HAP-1 (cell line): ENCODE results near the gene STX8.

Source experiments
- DNase-seq, 2 experiments: peaks; one replicate each; pipeline ENCODE4 v3.0.0-alpha.2; 2016 to 2020; ENCODE audit warnings: low spot score in 2 of 2
- H3K27me3 ChIP-seq: fragments of 250-450 bp; sonication (Bioruptor Pico); 2 replicates; pipeline ENCODE4 v1.5.1; 2020; ENCODE audit warnings: low read depth, mild to moderate bottlenecking, moderate library complexity
- H3K36me3 ChIP-seq: fragments of 250-450 bp; sonication (Bioruptor Pico); replicated peaks from 2 replicates; pipeline ENCODE4 v1.5.1; 2020; ENCODE audit warnings: mild to moderate bottlenecking
- H3K4me1 ChIP-seq: fragments of 250-450 bp; sonication (Bioruptor Pico); 2 replicates; pipeline ENCODE4 v1.5.1; 2020; ENCODE audit warnings: mild to moderate bottlenecking
- H3K4me3 ChIP-seq: fragments of 250-450 bp; sonication (Bioruptor Pico); 2 replicates; pipeline ENCODE4 v1.5.1; 2020; ENCODE audit warnings: mild to moderate bottlenecking, moderate library complexity
- H3K9me3 ChIP-seq: fragments of 250-450 bp; sonication (Bioruptor Pico); 2 replicates; pipeline ENCODE4 v1.5.1; 2020; ENCODE audit warnings: mild to moderate bottlenecking, moderate library complexity
- in situ Hi-C: fragments of 300-500 bp; cut with MboI; formaldehyde crosslinking; loops from 3 replicates; pipeline ENCODE4 v1.14.3; 2020; ENCODE audit warnings: low sequenced_read_pairs, inconsistent platforms, mixed read lengths

STX8 gene

DNA sequence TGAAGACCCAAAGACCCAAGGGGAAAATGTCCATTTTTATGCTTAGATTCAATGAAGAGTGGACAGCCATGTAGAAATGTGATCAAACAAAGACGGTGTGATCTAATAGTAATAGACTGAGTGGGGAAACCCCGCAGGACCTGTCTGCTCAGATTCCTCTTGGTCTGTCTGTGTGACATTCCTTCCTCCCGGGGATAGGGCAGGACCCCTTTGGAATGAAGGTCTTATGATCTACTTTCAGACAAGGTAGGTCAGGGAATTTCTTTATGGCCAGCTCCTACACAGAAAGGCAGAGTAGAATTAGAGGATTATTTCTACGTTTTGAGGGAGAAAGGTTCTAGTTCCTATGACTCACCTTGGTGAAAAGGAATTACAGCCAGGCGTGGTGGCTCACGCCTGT is 267.6 kb downstream of the STX8 start:
- no peak for DNase-seq

DNA sequence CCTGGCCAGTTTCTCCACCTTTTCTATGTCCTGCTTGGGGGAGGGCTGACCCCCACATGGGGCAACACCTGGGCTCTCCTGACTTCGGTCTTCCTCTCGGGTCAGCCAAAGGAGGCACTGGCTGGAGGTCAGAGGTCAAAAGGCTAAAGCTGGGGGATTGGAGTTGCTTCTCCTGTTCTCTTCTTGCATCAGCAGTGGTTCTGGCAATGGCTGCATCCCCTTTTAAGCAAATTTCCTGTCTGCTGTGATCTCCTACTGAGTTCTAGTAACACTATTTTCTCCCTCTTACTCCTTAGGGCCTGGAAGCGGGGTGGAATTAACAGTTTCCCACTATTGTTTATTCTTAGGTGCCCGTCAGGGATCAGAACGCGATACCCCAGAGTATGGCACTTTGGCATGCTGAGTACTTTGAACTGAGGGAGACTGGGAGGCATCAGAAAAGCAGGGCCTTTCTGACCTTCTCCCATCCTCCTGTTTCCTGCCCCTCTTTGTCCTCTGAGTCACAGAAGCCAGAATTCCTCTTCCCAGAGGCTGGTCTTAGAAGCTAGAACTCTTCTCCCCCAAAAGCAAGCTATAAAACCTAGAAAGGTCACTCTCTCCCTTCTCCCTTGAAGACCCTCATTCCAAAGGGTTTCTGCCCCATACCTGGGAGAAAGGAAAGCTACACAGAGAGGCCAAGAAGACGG is 268.2 kb downstream of the STX8 start:
- Histone ChIP-seq H3K9me3 (no peaks in the 10 kb centered on the region), H3K27me3 (no peaks in the 10 kb centered on the region), H3K36me3 (no peaks in the 10 kb centered on the region), H3K4me1 (no peaks in the 10 kb centered on the region), H3K4me3 (no peak overlapping the region)
- DNase-seq: no peak
- in situ Hi-C loops: no loop called here

More for the DNA sequence above, 267.6 kb downstream of the STX8 start:
- Histone ChIP-seq H3K4me1 (no peaks in the 10 kb centered on the region), H3K4me3 (no peak overlapping the region), H3K27me3 (no peaks in the 10 kb centered on the region), H3K9me3 (no peaks in the 10 kb centered on the region), H3K36me3 (no peaks in the 10 kb centered on the region)
- in situ Hi-C loops: no loop called here

DNA sequence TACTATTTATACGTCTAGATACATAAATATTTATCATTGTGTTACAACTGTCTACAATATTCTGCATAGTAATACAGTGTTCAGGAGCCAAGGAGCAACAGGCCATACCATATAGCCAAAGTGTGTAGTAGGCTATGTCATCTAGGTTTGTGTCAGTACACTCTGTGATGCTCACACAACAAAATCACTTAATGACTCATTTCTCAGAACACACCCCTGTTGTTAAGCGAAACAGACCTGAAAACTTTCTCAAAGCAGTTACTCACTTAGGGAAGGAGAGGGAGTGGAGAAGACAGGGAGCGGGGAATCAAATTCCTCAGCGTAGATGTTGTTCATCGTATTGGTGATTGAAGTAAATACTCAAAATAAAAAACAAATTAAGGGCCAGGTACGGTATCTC is 269.5 kb downstream of the STX8 start:
- in situ Hi-C loops: no loop called here
- DNase-seq: no peak
- no peak overlapping the region for H3K4me3 ChIP-seq

GRCh38 chr17:9299695-9300094 is 275.9 kb downstream of the STX8 start:
- Histone ChIP-seq H3K36me3 (no peaks in the 10 kb centered on the region), H3K4me1 (no peaks in the 10 kb centered on the region), H3K4me3 (no peak overlapping the region), H3K27me3 (no peaks in the 10 kb centered on the region), H3K9me3 (no peaks in the 10 kb centered on the region)
- no peak for DNase-seq
- in situ Hi-C loops: no loop called here

More for the DNA sequence above, 269.5 kb downstream of the STX8 start:
- H3K9me3 ChIP-seq: no peaks in the 10 kb centered on the region
- no peaks in the 10 kb centered on the region for H3K4me1 ChIP-seq
- H3K27me3 ChIP-seq: no peaks in the 10 kb centered on the region
- H3K36me3 ChIP-seq: no peaks in the 10 kb centered on the region

- Histone ChIP-seq H3K27me3 (no peaks in the 10 kb centered on the region), H3K4me1 (no peaks in the 10 kb centered on the region), H3K36me3 (no peaks in the 10 kb centered on the region), H3K9me3 (no peaks in the 10 kb centered on the region), H3K4me3 (no peak overlapping the region)
- in situ Hi-C loops: no loop called here
- no peak for DNase-seq
Observed at GRCh38 chr17:9298776-9299295, 276.8 kb downstream of the STX8 start.

- H3K9me3 ChIP-seq: no peaks in the 10 kb centered on the region
- in situ Hi-C loops: no loop called here
- no peaks in the 10 kb centered on the region for H3K27me3 ChIP-seq
- no peaks in the 10 kb centered on the region for H3K36me3 ChIP-seq
- no peak overlapping the region for H3K4me3 ChIP-seq
- H3K4me1 ChIP-seq: no peaks in the 10 kb centered on the region
- no peak for DNase-seq
Observed at GRCh38 chr17:9298135-9298534, 277.5 kb downstream of the STX8 start.

- H3K4me3 ChIP-seq: no peak overlapping the region
- H3K9me3 ChIP-seq: no peaks in the 10 kb centered on the region
- H3K27me3 ChIP-seq: no peaks in the 10 kb centered on the region
- no peaks in the 10 kb centered on the region for H3K4me1 ChIP-seq
- no peaks in the 10 kb centered on the region for H3K36me3 ChIP-seq
- in situ Hi-C loops: no loop called here
- no peak for DNase-seq
Observed at GRCh38 chr17:9294661-9295210, 280.9 kb downstream of the STX8 start.

DNA sequence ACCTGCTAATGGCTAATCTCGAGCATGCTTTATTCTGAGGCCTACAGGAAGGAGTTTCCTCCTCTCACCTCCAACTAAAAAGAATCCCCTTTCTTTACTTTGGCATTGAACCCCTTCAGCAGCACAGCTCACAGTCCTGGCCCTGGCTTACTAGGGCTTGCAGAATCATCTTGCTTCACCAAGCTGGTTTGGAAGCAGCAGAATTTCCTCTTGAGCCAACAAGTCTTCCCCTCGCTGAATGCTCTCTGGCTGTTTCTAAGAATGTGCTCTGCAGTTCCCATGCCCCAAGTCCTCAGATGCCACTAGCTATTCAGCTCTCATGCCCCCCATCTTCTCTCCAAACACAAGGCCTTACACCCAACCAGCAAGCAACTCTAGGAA is 283.1 kb downstream of the STX8 start:
- no peaks in the 10 kb centered on the region for H3K9me3 ChIP-seq
- H3K36me3 ChIP-seq: no peaks in the 10 kb centered on the region
- H3K27me3 ChIP-seq: no peaks in the 10 kb centered on the region
- DNase-seq: no peak
- H3K4me1 ChIP-seq: no peaks in the 10 kb centered on the region
- in situ Hi-C loops: no loop called here
- H3K4me3 ChIP-seq: no peak overlapping the region

DNA sequence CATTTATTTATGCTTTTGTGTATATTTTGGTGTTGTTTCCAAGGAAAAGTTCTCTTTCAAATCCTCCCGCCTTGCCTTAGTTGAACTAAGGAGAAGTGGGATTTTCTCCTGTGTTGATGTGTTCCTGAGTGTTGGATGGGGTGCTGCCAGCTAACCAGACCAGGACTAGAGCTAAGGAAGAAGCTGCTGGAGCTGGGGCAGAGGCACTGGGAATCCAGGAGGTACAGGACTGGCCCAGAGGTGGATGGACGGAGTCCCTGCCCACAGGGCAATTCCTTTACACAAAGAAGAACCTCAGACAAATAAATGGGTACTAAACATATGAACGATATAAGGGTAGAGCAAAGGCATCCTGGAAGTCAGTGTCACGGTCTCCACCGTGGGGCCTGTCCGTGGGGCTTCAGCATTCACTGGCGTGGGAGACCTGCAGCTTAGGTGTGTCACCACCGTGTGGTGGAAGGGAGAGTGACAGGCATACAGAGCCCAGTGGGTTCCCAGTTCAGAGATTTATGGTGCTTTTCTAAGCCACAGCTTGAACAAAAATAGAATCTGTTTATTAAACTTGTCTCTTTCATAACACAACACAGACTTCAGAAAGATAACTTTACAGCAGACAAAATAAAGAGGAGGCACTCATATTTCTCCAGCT is 283.6 kb downstream of the STX8 start:
- Histone ChIP-seq H3K4me3 (no peak overlapping the region), H3K36me3 (no peaks in the 10 kb centered on the region), H3K9me3 (no peaks in the 10 kb centered on the region), H3K4me1 (no peaks in the 10 kb centered on the region), H3K27me3 (no peaks in the 10 kb centered on the region)
- in situ Hi-C loops: no loop called here
- peak in 1 of 2 experiments; percentile 43 for DNase-seq

GRCh38 chr17:9290226-9290613 is 285.4 kb downstream of the STX8 start:
- no peak overlapping the region for H3K4me3 ChIP-seq

DNA sequence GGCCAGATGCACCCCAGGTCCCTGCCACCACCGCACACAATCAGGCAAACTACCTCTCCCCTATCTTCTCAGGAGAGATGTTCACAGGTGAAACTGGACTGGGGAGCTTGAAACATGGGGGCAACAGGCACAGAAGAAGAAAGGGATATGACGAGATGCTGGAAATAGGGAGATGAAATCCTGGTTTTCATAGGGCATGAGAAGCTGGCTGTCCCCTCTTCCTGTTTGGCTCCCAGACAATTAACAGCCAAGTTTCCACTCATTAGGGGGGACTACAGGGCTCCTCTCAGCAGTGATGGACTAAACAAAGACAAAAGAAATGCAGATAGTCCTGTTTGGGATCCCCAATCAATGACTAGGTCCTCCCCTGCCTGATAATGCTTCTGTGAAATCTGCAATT is 288.3 kb downstream of the STX8 start:
- Histone ChIP-seq H3K4me3 (no peak overlapping the region), H3K9me3 (no peaks in the 10 kb centered on the region), H3K36me3 (no peaks in the 10 kb centered on the region), H3K27me3 (no peaks in the 10 kb centered on the region), H3K4me1 (no peaks in the 10 kb centered on the region)
- in situ Hi-C loops: no loop called here
- no peak for DNase-seq

More at GRCh38 chr17:9290226-9290613, 285.4 kb downstream of the STX8 start:
- no peak for DNase-seq
- Histone ChIP-seq H3K4me1 (no peaks in the 10 kb centered on the region), H3K36me3 (no peaks in the 10 kb centered on the region), H3K27me3 (no peaks in the 10 kb centered on the region), H3K9me3 (no peaks in the 10 kb centered on the region)
- in situ Hi-C loops: no loop called here

- in situ Hi-C loops: no loop called here
- Histone ChIP-seq H3K4me3 (no peak overlapping the region), H3K36me3 (no peaks in the 10 kb centered on the region), H3K27me3 (no peaks in the 10 kb centered on the region), H3K9me3 (no peaks in the 10 kb centered on the region), H3K4me1 (no peaks in the 10 kb centered on the region)
- DNase-seq: no peak
Observed at GRCh38 chr17:9286434-9286833, 289.2 kb downstream of the STX8 start.

DNA sequence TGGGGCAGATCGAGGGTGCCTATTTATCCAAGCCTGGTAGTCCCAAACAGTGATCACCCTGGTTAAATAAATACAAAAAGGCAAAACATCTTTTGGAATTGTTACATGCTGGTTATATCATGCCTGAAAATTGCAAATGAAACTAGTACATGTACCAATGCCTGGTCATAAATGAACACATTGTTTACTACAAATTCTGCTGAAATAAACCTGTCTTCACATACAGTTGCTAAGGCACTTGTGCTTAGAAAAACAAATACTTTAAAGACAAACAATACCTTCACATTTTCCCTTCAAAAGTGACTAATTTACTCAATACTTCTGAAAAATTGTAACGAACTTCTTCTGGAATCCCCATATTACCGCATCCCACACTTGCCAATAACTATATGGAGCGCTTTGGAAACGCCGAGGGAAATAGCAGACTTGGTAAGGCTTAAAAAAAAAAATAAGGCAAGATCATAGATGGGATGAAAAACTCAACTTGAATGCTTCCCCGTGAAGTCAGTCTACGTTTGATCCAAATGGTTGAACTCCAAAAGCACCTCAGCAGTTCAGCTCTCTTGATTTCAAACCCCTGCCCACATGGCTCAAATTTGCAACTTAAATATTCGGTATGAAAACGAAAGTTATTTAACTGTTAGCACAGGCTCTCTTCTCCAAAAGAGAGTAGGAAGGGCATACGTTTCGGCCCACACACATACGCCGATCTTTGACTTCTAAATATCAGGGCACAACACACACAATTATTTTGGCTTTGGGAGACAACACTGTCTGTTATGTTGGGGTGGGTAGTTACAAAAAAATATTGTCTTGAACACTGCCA is 289.8 kb downstream of the STX8 start:
- no peaks in the 10 kb centered on the region for H3K36me3 ChIP-seq
- H3K4me1 ChIP-seq: no peaks in the 10 kb centered on the region
- H3K4me3 ChIP-seq: no peak overlapping the region
- H3K27me3 ChIP-seq: no peaks in the 10 kb centered on the region
- no peaks in the 10 kb centered on the region for H3K9me3 ChIP-seq
- DNase-seq: no peak
- in situ Hi-C loops: no loop called here

DNA sequence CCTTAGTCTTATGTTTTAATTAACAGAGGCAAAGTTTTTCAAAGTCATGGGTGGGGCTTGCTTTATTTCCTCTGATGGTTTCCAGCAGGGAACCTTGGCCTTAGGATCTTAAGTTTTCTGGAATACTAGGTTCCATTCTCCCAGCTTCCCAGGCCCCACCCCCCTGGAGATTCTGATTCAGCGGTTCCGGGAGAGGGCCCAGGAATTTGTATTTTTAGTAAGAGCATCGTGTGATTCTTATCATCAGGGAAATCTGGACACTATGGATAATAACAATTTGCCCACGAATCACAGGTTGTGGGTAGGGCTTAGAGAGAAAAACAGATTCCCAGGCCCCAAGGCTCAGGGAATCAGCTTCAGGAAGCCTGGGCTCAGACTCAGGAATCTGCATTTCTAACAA is 290.7 kb downstream of the STX8 start:
- Histone ChIP-seq H3K9me3 (no peaks in the 10 kb centered on the region), H3K36me3 (no peaks in the 10 kb centered on the region), H3K4me1 (no peaks in the 10 kb centered on the region), H3K27me3 (no peaks in the 10 kb centered on the region), H3K4me3 (no peak overlapping the region)
- in situ Hi-C loops: no loop called here
- DNase-seq: no peak
